ENCODE data around the gene PCOLCE2. TPM values are rescaled to one million over a fixed set of nuclear protein-coding genes. Genes with fewer than 3 reads are reported as not detected.

The PCOLCE2 gene
- total and polyA plus RNA-seq, 2 of the 8 experiments (the other 6 are each of a cell fraction or from before 2014, with no cell fraction given): 11.1 to 12.6 TPM

- Histone ChIP-seq H3K9ac (replicated peaks in 1 of 4; ENCODE audit: extremely low read depth in 1 of 4, low read depth in 3 of 4, low read length in 3 of 4) (no peak overlapping the region), H3K36me3 (ENCODE audit: control insufficient read depth in 2 of 4, insufficient read depth in 4 of 4, low read length in 3 of 4) (no peaks in the 10 kb centered on the region), H3K4me3 (ENCODE audit: extremely low read depth in 1 of 4, insufficient read depth in 2 of 4, low read depth in 3 of 4, low read length in 4 of 4) (no peak overlapping the region), H2BK15ac (ENCODE audit: low read length) (no peak overlapping the region), H3K79me2 (ENCODE audit: control insufficient read depth in 1 of 2, insufficient read depth in 2 of 2, low read length in 2 of 2) (no peaks in the 10 kb centered on the region), H3K18ac (ENCODE audit: extremely low read depth, low read length) (no peak overlapping the region), H3K14ac (ENCODE audit: insufficient read length) (no peak overlapping the region), H3K23me2 (ENCODE audit: low read depth, low read length) (no peaks in the 10 kb centered on the region), H3K4ac (replicated peaks; ENCODE audit: insufficient read length, low read depth, low read length) (no peak overlapping the region), H3K27ac (ENCODE audit: low read depth, low read length) (no peak overlapping the region), H4K8ac (ENCODE audit: extremely low read depth, insufficient read depth, low read length) (no peak overlapping the region), H2BK5ac (ENCODE audit: low read depth, low read length) (no peak overlapping the region), H4K91ac (replicated peaks; ENCODE audit: insufficient read length, low read length) (no peak overlapping the region), H4K20me1 (replicated peaks in 1 of 2; ENCODE audit: control insufficient read depth in 1 of 2, insufficient read depth in 2 of 2, low read length in 2 of 2) (no peaks in the 10 kb centered on the region), H2BK20ac (ENCODE audit: low read length) (no peak overlapping the region), H3K4me1 (replicated peaks in 1 of 4; ENCODE audit: control insufficient read depth in 3 of 4, insufficient read depth in 4 of 4, low read length in 3 of 4) (no peaks in the 10 kb centered on the region), H3K27me3 (replicated peaks in 1 of 4; ENCODE audit: control insufficient read depth in 3 of 4, extremely low read depth in 1 of 4, insufficient read depth in 3 of 4, low read length in 3 of 4) (no peaks in the 10 kb centered on the region), H2BK120ac (replicated peaks; ENCODE audit: low read depth, low read length) (no peak overlapping the region), H3K56ac (replicated peaks; ENCODE audit: insufficient read length, low read depth, low read length) (no peak overlapping the region), H2AK5ac (ENCODE audit: low read depth, low read length) (no peak overlapping the region), H3K4me2 (ENCODE audit: insufficient read depth in 1 of 2, low read depth in 2 of 2, low read length in 2 of 2) (no peak overlapping the region), H3K9me3 (ENCODE audit: insufficient read depth in 2 of 2, low read depth in 1 of 2, low read length in 1 of 2) (no peaks in the 10 kb centered on the region), H2BK12ac (ENCODE audit: low read depth, low read length) (no peak overlapping the region), H2AFZ (ENCODE audit: low read length) (no peak overlapping the region), H3K79me1 (ENCODE audit: low read depth, low read length) (no peaks in the 10 kb centered on the region), H4K5ac (ENCODE audit: insufficient read length, low read depth, low read length) (no peak overlapping the region), H3K23ac (ENCODE audit: insufficient read length) (no peak overlapping the region)
- CTCF ChIA-PET (ENCODE audit: partially characterized antibody): interaction anchor here (0.6 to 2.7 kb wide), 3 partner anchors 49 to 107 kb away, joined by 4 to 12 read pairs (median 5); no protein-coding TSS in a partner anchor
- 87% methylated on average over 3 of the region's 3 CpGs; no CpG with 5 or more reads in 1 of the 2 experiments for WGBS, 2 experiments (ENCODE audit: extremely low coverage in 1 of 2, insufficient coverage in 1 of 2, insufficient read length in 1 of 2, insufficient replicate concordance in 2 of 2, low coverage in 1 of 2, low lambda C conversion rate in 2 of 2, missing lambda C conversion rate in 1 of 2)
- DNase-seq (ENCODE audit: low read depth in 1 of 2, low spot score in 2 of 2) (no peak), FAIRE-seq (no peak)
- POLR2A ChIA-PET (ENCODE audit: partially characterized antibody): interaction anchor here (1.2 kb wide), 1 partner anchor 67 kb away, joined by 3 read pairs; the partner anchor contains the start of gene U2SURP
- TF ChIP-seq JUND (IDR thresholded peaks at IDR 0.05; ENCODE audit: low read length): no peak
- no peak for TF ChIP-seq HDAC2 (IDR thresholded peaks at IDR 0.05; ENCODE audit: borderline replicate concordance in 1 of 2, low read depth in 2 of 2, low read length in 2 of 2)
- TF ChIP-seq, protein P1, sequence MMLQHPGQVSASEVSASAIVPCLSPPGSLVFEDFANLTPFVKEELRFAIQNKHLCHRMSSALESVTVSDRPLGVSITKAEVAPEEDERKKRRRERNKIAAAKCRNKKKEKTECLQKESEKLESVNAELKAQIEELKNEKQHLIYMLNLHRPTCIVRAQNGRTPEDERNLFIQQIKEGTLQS (IDR thresholded peaks at IDR 0.05; ENCODE audit: insufficient read depth, low read depth, low read length): no peak
- TF ChIP-seq CBX8 (IDR thresholded peaks at IDR 0.05; ENCODE audit: borderline replicate concordance, low read depth, low read length): no peak
- TF ChIP-seq SP1 (IDR thresholded peaks at IDR 0.05; ENCODE audit: low read depth, low read length): no peak
- TF ChIP-seq CBX5 (IDR thresholded peaks at IDR 0.05; ENCODE audit: low read depth, low read length): no peak
Observed at GRCh38 chr3:142934887-142935269, 46.0 kb upstream of the PCOLCE2 start.

Data from H1 (cell line).